ENCODE results near the gene RAE1. TPM values are rescaled to one million over a fixed set of nuclear protein-coding genes. Genes with fewer than 3 reads are reported as not detected.

Gene RAE1
- total and polyA plus RNA-seq, 5 donors = 9.4 to 15.6 (median 14.5) TPM

GRCh38 chr20:57428324-57429158 lies 77.5 kb downstream of the RAE1 start:
- no peaks in the 10 kb centered on the region for H3K9me3 ChIP-seq (ENCODE audit: control insufficient read depth, low read length)
- H3K27ac ChIP-seq (ENCODE audit: low read length) = no peak overlapping the region
- no peak for ATAC-seq
- 59% methylated on average over 21 of the region's 21 CpGs for WGBS
- H3K4me3 ChIP-seq (ENCODE audit: low read length) = no peak overlapping the region
- no peaks in the 10 kb centered on the region for H3K27me3 ChIP-seq (ENCODE audit: control insufficient read depth, insufficient read depth)
- peak in 2 of 3 donors; percentile 47 to 49 for DNase-seq
- intact Hi-C loops (cut with DNase I) = no loop called here
- no peaks in the 10 kb centered on the region for H3K4me1 ChIP-seq (ENCODE audit: control insufficient read depth, insufficient read depth, low read length)

Small RNA genes within 50 kb of the gene (microRNA-seq; reads per million reads assigned to microRNA genes)
- 0 reads per million in 2 donors for gene MIR4325

Other genes with a start within 250 kb of the RAE1 start
- gene BMP7, start 84.6 kb upstream of the RAE1 start, total RNA-seq = 10 to 100 TPM; 29.1 to 39.4 (median 32.3) TPM
- 22.4 TPM for gene BMP7, start 84.6 kb upstream of the RAE1 start, polyA plus RNA-seq
- gene SPO11, start 21.5 kb upstream of the RAE1 start, total RNA-seq = not detected
- gene SPO11, start 21.5 kb upstream of the RAE1 start, polyA plus RNA-seq = not detected
- 100 to 1,000 TPM in 1 of 4 donors, 10 to 100 TPM in 3; 82.6 to 143 (median 94.4) TPM for gene RBM38, start 40.1 kb downstream of the RAE1 start, total RNA-seq
- 182 TPM for gene RBM38, start 40.1 kb downstream of the RAE1 start, polyA plus RNA-seq
- gene CTCFL, start 173.9 kb downstream of the RAE1 start, total RNA-seq = not detected
- gene CTCFL, start 173.9 kb downstream of the RAE1 start, polyA plus RNA-seq = not detected
- 1 to 10 TPM in 1 of 4 donors, under 1 TPM in 3; 0.25 to 4.1 (median 0.61) TPM for gene PCK1, start 209.9 kb downstream of the RAE1 start, total RNA-seq
- 1.0 TPM for gene PCK1, start 209.9 kb downstream of the RAE1 start, polyA plus RNA-seq

All from right cardiac atrium (tissue), 5 donors.